ENCODE data around the gene CACYBP.

CACYBP gene

GRCh38 chr1:175036476-175036875 lies 36.7 kb downstream of the CACYBP start:
- TF ChIP-seq EZH2phosphoT487 (conservative IDR thresholded peaks at IDR 0.05; ENCODE audit: low read length) = no peak
- TF ChIP-seq CTCF (IDR thresholded peaks at IDR 0.05; ENCODE audit: insufficient read depth, low read length, poor library complexity, severe bottlenecking) = no peak

GRCh38 chr1:175037416-175037815 lies 37.7 kb downstream of the CACYBP start:
- Histone ChIP-seq H3K36me3 (ENCODE audit: low read length) (no peaks in the 10 kb centered on the region), H4K20me1 (ENCODE audit: low read depth, low read length) (no peaks in the 10 kb centered on the region)

More at GRCh38 chr1:175036476-175036875, 36.7 kb downstream of the CACYBP start:
- no peaks in the 10 kb centered on the region for H3K36me3 ChIP-seq (ENCODE audit: low read length)
- H4K20me1 ChIP-seq (ENCODE audit: low read depth, low read length) = no peaks in the 10 kb centered on the region
- H3K9me2 ChIP-seq (replicated peaks; ENCODE audit: insufficient read depth, low read length) = no peaks in the 10 kb centered on the region
- H3K27ac ChIP-seq (ENCODE audit: low read depth, low read length) = no peak overlapping the region
- no peak overlapping the region for H3K4me2 ChIP-seq (ENCODE audit: low read depth, low read length, poor library complexity, severe bottlenecking)
- no peaks in the 10 kb centered on the region for H3K27me3 ChIP-seq (ENCODE audit: low read length)
- H3F3A ChIP-seq (ENCODE audit: insufficient read depth) = no peaks in the 10 kb centered on the region
- no peak overlapping the region for H2AFZ ChIP-seq (ENCODE audit: low read depth, low read length, severe bottlenecking)
- no peaks in the 10 kb centered on the region for H3K79me2 ChIP-seq (ENCODE audit: insufficient read depth, low read length)
- H3K4me3 ChIP-seq (ENCODE audit: insufficient read depth, low read length, poor library complexity, severe bottlenecking) = no peak overlapping the region
- no peak overlapping the region for H3K9ac ChIP-seq (ENCODE audit: low read length)
- no peaks in the 10 kb centered on the region for H3K9me3 ChIP-seq (ENCODE audit: insufficient read depth, low read length)

GRCh38 chr1:175040324-175040879 lies 40.7 kb downstream of the CACYBP start:
- H3K36me3 ChIP-seq (ENCODE audit: low read length) = no peaks in the 10 kb centered on the region
- H3K4me3 ChIP-seq (ENCODE audit: insufficient read depth, low read length, poor library complexity, severe bottlenecking) = no peak overlapping the region
- no peaks in the 10 kb centered on the region for H3F3A ChIP-seq (ENCODE audit: insufficient read depth)
- no peaks in the 10 kb centered on the region for H3K9me3 ChIP-seq (ENCODE audit: insufficient read depth, low read length)
- no peaks in the 10 kb centered on the region for H3K27me3 ChIP-seq (ENCODE audit: low read length)
- TF ChIP-seq EZH2phosphoT487 (conservative IDR thresholded peaks at IDR 0.05; ENCODE audit: low read length) (no peak), CTCF (IDR thresholded peaks at IDR 0.05; ENCODE audit: insufficient read depth, low read length, poor library complexity, severe bottlenecking) (no peak)
- H4K20me1 ChIP-seq (ENCODE audit: low read depth, low read length) = no peaks in the 10 kb centered on the region
- H3K79me2 ChIP-seq (ENCODE audit: insufficient read depth, low read length) = no peaks in the 10 kb centered on the region
- H3K9me2 ChIP-seq (replicated peaks; ENCODE audit: insufficient read depth, low read length) = no peaks in the 10 kb centered on the region
- H3K27ac ChIP-seq (ENCODE audit: low read depth, low read length) = no peak overlapping the region
- no peak overlapping the region for H3K9ac ChIP-seq (ENCODE audit: low read length)
- no peak overlapping the region for H2AFZ ChIP-seq (ENCODE audit: low read depth, low read length, severe bottlenecking)
- H3K4me2 ChIP-seq (ENCODE audit: low read depth, low read length, poor library complexity, severe bottlenecking) = no peak overlapping the region

More at GRCh38 chr1:175037416-175037815, 37.7 kb downstream of the CACYBP start:
- Histone ChIP-seq H3K4me3 (ENCODE audit: insufficient read depth, low read length, poor library complexity, severe bottlenecking) (no peak overlapping the region), H3K27ac (ENCODE audit: low read depth, low read length) (no peak overlapping the region), H3F3A (ENCODE audit: insufficient read depth) (no peaks in the 10 kb centered on the region), H3K27me3 (ENCODE audit: low read length) (no peaks in the 10 kb centered on the region), H2AFZ (ENCODE audit: low read depth, low read length, severe bottlenecking) (no peak overlapping the region), H3K9me3 (ENCODE audit: insufficient read depth, low read length) (no peaks in the 10 kb centered on the region), H3K9me2 (replicated peaks; ENCODE audit: insufficient read depth, low read length) (no peaks in the 10 kb centered on the region), H3K79me2 (ENCODE audit: insufficient read depth, low read length) (no peaks in the 10 kb centered on the region), H3K4me2 (ENCODE audit: low read depth, low read length, poor library complexity, severe bottlenecking) (no peak overlapping the region), H3K9ac (ENCODE audit: low read length) (no peak overlapping the region)
- TF ChIP-seq CTCF (IDR thresholded peaks at IDR 0.05; ENCODE audit: insufficient read depth, low read length, poor library complexity, severe bottlenecking) = no peak
- TF ChIP-seq EZH2phosphoT487 (conservative IDR thresholded peaks at IDR 0.05; ENCODE audit: low read length) = no peak
